GM23338 (cell line): ENCODE data around the gene DPP10. TPM values are rescaled to one million over a fixed set of nuclear protein-coding genes. Genes with fewer than 3 reads are reported as not detected.

Source experiments
- ATAC-seq: fragments of 200-7000 bp; cut with Tn5 transposase; 3 replicates; pipeline ENCODE4 v1.9.1; 2020
- DNase-seq: peaks from one replicate; pipeline ENCODE4 v3.0.0-alpha.2; 2015; ENCODE audit warnings: low spot score
- H2AFZ ChIP-seq: fragments of 200-600 bp; sonication (generic); 2 replicates; pipeline ENCODE4 v1.8.0; 2016; ENCODE audit warnings: antibody characterized with exemption, mild to moderate bottlenecking, moderate library complexity
- H3F3A ChIP-seq: fragments of 200-600 bp; sonication (generic); replicated peaks from 2 replicates; pipeline ENCODE4 v1.8.0; 2017; ENCODE audit warnings: antibody characterized with exemption, mixed run types, low read depth
- H3K27ac ChIP-seq: fragments of 200-600 bp; sonication (generic); 2 replicates; pipeline ENCODE4 v1.6.1; 2016; ENCODE audit warnings: low read depth
- H3K27me3 ChIP-seq: fragments of 200-600 bp; sonication (generic); 2 replicates; pipeline ENCODE4 v1.8.0; 2016; ENCODE audit warnings: mild to moderate bottlenecking, mixed run types, moderate library complexity; ENCODE audit not compliant: insufficient read depth
- H3K36me3 ChIP-seq: fragments of 200-600 bp; sonication (generic); 2 replicates; pipeline ENCODE4 v1.8.0; 2016; ENCODE audit warnings: mild to moderate bottlenecking; ENCODE audit not compliant: insufficient read depth
- H3K4me1 ChIP-seq: fragments of 200-600 bp; sonication (generic); 2 replicates; pipeline ENCODE4 v1.8.0; 2016; ENCODE audit warnings: mild to moderate bottlenecking, moderate library complexity; ENCODE audit not compliant: insufficient read depth
- H3K4me2 ChIP-seq: fragments of 200-600 bp; sonication (generic); 2 replicates; pipeline ENCODE4 v1.7.1; 2017; ENCODE audit warnings: mixed run types
- H3K4me3 ChIP-seq: fragments of 200-600 bp; sonication (generic); 2 replicates; pipeline ENCODE4 v1.6.1; 2016; ENCODE audit warnings: mixed run types
- H3K79me2 ChIP-seq: fragments of 200-600 bp; sonication (generic); replicated peaks from 2 replicates; pipeline ENCODE4 v1.8.0; 2017; ENCODE audit warnings: mild to moderate bottlenecking; ENCODE audit not compliant: insufficient read depth
- H3K9me2 ChIP-seq: fragments of 200-600 bp; sonication (generic); 2 replicates; pipeline ENCODE4 v1.8.0; 2017; ENCODE audit not compliant: insufficient read depth
- H4K20me1 ChIP-seq: fragments of 200-600 bp; sonication (generic); replicated peaks from 2 replicates; pipeline ENCODE4 v1.8.0; 2017; ENCODE audit warnings: mild to moderate bottlenecking; ENCODE audit not compliant: insufficient read depth
- H3K27ac Mint-ChIP-seq: 2 replicates; pipeline ENCODE4 v1.8.0; 2020; ENCODE audit warnings: inconsistent platforms, mild to moderate bottlenecking, moderate library complexity, mixed read lengths
- H3K27me3 Mint-ChIP-seq: 3 replicates; pipeline ENCODE4 v1.8.0; 2022; ENCODE audit warnings: low read depth, mild to moderate bottlenecking, moderate library complexity, mixed read lengths, inconsistent platforms; ENCODE audit not compliant: insufficient read depth, poor library complexity
- H3K36me3 Mint-ChIP-seq: 3 replicates; pipeline ENCODE4 v1.8.0; 2021; ENCODE audit warnings: low read depth, mild to moderate bottlenecking, inconsistent platforms, moderate library complexity, mixed read lengths
- H3K4me1 Mint-ChIP-seq: 3 replicates; pipeline ENCODE4 v1.8.0; 2020; ENCODE audit warnings: mild to moderate bottlenecking, inconsistent platforms, mixed read lengths
- H3K4me3 Mint-ChIP-seq: 3 replicates; pipeline ENCODE4 v1.8.0; 2021; ENCODE audit warnings: moderate library complexity, mild to moderate bottlenecking, inconsistent platforms, mixed read lengths
- H3K9me3 Mint-ChIP-seq: 3 replicates; pipeline ENCODE4 v1.8.0; 2020; ENCODE audit warnings: moderate library complexity, mild to moderate bottlenecking, inconsistent platforms, mixed read lengths
- CREB1 ChIP-seq: fragments of 250-450 bp; sonication (Bioruptor Pico); IDR thresholded peaks from 2 replicates; pipeline ENCODE4 v1.5.0; 2020; ENCODE audit warnings: low read depth, mild to moderate bottlenecking, moderate library complexity
- EZH2 ChIP-seq: fragments of 200-600 bp; sonication (generic); IDR thresholded peaks from one replicate; pipeline ENCODE4 v1.8.0; 2017; ENCODE audit warnings: antibody characterized with exemption, mild to moderate bottlenecking, low read depth; ENCODE audit not compliant: unreplicated experiment
- NANOG ChIP-seq: IDR thresholded peaks from 2 replicates; pipeline ENCODE4 v1.6.1; 2016; ENCODE audit warnings: antibody characterized with exemption, borderline replicate concordance
- POLR2AphosphoS5 ChIP-seq: IDR thresholded peaks from 2 replicates; pipeline ENCODE4 v1.6.1; 2016; ENCODE audit warnings: antibody characterized with exemption, low read depth
- STAT1 ChIP-seq: IDR thresholded peaks from one replicate; pipeline ENCODE4 v1.6.1; 2016; ENCODE audit warnings: antibody characterized with exemption; ENCODE audit not compliant: unreplicated experiment
- ZNF331 ChIP-seq: fragments of 250-450 bp; sonication (Bioruptor Pico); IDR thresholded peaks from 2 replicates; pipeline ENCODE4 v1.5.0; 2020; ENCODE audit warnings: low read depth, mild to moderate bottlenecking, moderate library complexity
- polyA plus RNA-seq: library from polyadenylated mRNA; unstranded; fragments of >200 nt; fragmentation: Nextera tagmentation; extraction: Ambion mirVana; gene quantifications from 2 replicates; pipeline ENCODE4 v1.2.1, GENCODE V29; 2016
- total RNA-seq: library from RNA; depleted of rRNA; stranded (reverse); fragments of >200 nt; shearing (Covaris generic); gene quantifications from 2 replicates; pipeline ENCODE4 v1.2.3, GENCODE V29; 2014
- TF ChIP-seq, protein P1 (sequence below): fragments of 250-450 bp; sonication (Bioruptor Pico); IDR thresholded peaks from 2 replicates; pipeline ENCODE4 v1.5.0; 2020; ENCODE audit warnings: mild to moderate bottlenecking, moderate library complexity
- TF ChIP-seq, protein P2 (sequence below): IDR thresholded peaks from one replicate; pipeline ENCODE4 v1.6.1; 2018; ENCODE audit warnings: antibody characterized with exemption; ENCODE audit not compliant: unreplicated experiment

DPP10 gene
- total and polyA plus RNA-seq, 2 experiments from 2014 or later: 3.6 to 14.8 TPM

DNA sequence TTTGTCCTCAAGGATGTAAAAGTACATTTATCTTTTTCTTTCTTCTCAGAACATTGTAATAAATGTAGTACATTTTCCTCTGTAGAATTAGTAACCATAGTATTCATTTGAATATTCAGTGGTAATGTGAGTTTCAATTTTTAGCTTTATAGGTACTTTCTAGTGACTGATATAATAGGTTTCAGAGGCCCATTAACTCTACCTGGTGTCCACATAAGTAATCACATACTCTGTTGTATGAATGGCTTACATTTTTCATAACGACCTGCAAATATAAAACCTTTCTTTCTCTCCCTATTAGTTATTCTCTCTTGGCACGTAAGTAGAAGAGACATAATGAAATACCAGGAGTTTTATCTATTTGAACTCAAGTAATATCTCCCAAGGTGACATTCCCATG is 1017.6 kb downstream of the DPP10 start:
- no peak overlapping the region for H3K27ac Mint-ChIP-seq
- Histone ChIP-seq H4K20me1 (no peaks in the 10 kb centered on the region), H3K79me2 (no peaks in the 10 kb centered on the region), H3K27ac (no peak overlapping the region), H3K4me2 (no peak overlapping the region), H3K36me3 (0 out of 2 replicates have a peak, but pooled peaks cover 4% of the 10 kb centered on the region), H2AFZ (no peak overlapping the region), H3K4me3 (no peak overlapping the region), H3F3A (no peaks in the 10 kb centered on the region), H3K4me1 (no peaks in the 10 kb centered on the region), H3K9me2 (no peaks in the 10 kb centered on the region), H3K27me3 (no peaks in the 10 kb centered on the region)
- H3K27me3 Mint-ChIP-seq: no peaks in the 10 kb centered on the region
- no peaks in the 10 kb centered on the region for H3K4me1 Mint-ChIP-seq
- TF ChIP-seq, protein P1, sequence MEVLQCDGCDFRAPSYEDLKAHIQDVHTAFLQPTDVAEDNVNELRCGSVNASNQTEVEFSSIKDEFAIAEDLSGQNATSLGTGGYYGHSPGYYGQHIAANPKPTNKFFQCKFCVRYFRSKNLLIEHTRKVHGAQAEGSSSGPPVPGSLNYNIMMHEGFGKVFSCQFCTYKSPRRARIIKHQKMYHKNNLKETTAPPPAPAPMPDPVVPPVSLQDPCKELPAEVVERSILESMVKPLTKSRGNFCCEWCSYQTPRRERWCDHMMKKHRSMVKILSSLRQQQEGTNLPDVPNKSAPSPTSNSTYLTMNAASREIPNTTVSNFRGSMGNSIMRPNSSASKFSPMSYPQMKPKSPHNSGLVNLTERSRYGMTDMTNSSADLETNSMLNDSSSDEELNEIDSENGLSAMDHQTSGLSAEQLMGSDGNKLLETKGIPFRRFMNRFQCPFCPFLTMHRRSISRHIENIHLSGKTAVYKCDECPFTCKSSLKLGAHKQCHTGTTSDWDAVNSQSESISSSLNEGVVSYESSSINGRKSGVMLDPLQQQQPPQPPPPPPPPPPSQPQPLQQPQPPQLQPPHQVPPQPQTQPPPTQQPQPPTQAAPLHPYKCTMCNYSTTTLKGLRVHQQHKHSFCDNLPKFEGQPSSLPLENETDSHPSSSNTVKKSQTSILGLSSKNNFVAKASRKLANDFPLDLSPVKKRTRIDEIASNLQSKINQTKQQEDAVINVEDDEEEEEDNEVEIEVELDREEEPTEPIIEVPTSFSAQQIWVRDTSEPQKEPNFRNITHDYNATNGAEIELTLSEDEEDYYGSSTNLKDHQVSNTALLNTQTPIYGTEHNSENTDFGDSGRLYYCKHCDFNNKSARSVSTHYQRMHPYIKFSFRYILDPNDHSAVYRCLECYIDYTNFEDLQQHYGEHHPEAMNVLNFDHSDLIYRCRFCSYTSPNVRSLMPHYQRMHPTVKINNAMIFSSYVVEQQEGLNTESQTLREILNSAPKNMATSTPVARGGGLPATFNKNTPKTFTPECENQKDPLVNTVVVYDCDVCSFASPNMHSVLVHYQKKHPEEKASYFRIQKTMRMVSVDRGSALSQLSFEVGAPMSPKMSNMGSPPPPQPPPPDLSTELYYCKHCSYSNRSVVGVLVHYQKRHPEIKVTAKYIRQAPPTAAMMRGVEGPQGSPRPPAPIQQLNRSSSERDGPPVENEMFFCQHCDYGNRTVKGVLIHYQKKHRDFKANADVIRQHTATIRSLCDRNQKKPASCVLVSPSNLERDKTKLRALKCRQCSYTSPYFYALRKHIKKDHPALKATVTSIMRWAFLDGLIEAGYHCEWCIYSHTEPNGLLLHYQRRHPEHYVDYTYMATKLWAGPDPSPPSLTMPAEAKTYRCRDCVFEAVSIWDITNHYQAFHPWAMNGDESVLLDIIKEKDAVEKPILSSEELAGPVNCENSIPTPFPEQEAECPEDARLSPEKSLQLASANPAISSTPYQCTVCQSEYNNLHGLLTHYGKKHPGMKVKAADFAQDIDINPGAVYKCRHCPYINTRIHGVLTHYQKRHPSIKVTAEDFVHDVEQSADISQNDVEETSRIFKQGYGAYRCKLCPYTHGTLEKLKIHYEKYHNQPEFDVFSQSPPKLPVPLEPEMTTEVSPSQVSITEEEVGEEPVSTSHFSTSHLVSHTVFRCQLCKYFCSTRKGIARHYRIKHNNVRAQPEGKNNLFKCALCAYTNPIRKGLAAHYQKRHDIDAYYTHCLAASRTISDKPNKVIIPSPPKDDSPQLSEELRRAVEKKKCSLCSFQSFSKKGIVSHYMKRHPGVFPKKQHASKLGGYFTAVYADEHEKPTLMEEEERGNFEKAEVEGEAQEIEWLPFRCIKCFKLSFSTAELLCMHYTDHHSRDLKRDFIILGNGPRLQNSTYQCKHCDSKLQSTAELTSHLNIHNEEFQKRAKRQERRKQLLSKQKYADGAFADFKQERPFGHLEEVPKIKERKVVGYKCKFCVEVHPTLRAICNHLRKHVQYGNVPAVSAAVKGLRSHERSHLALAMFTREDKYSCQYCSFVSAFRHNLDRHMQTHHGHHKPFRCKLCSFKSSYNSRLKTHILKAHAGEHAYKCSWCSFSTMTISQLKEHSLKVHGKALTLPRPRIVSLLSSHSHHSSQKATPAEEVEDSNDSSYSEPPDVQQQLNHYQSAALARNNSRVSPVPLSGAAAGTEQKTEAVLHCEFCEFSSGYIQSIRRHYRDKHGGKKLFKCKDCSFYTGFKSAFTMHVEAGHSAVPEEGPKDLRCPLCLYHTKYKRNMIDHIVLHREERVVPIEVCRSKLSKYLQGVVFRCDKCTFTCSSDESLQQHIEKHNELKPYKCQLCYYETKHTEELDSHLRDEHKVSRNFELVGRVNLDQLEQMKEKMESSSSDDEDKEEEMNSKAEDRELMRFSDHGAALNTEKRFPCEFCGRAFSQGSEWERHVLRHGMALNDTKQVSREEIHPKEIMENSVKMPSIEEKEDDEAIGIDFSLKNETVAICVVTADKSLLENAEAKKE: no peak
- ATAC-seq: no peak
- H3K9me3 Mint-ChIP-seq: no peaks in the 10 kb centered on the region
- H3K36me3 Mint-ChIP-seq: no peaks in the 10 kb centered on the region
- DNase-seq: no peak
- no peak overlapping the region for H3K4me3 Mint-ChIP-seq

DNA sequence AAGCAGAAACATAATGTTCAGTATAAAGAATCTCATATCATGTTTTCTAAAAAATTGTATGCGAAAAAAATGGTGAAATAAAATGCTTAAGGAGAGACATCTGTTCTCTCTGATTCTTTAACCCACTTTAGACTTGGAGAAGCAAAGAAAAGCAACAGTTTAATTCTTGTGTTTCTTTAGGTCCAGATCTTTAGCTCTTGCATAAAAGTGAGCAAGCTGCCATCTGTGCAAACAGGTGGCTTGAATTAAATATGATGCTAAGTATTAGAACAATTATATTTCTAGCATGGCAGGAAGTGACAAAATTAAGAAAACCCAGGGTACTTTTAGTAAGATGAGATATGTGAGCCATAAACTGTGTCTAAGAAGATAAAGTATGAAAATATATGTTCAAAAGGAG is 1038.3 kb downstream of the DPP10 start:
- no peaks in the 10 kb centered on the region for H4K20me1 ChIP-seq
- Mint-ChIP-seq H3K9me3 (peaks cover 20% of the 10 kb centered on the region), H3K36me3 (peaks cover 15% of the 10 kb centered on the region), H3K27me3 (peaks cover 1% of the 10 kb centered on the region), H3K27ac (no peak overlapping the region), H3K4me1 (no peaks in the 10 kb centered on the region), H3K4me3 (no peak overlapping the region)
- no peak overlapping the region for H3K4me2 ChIP-seq
- no peaks in the 10 kb centered on the region for H3K4me1 ChIP-seq
- H3K27ac ChIP-seq: no peak overlapping the region
- ATAC-seq: no peak
- no peak for DNase-seq
- no peaks in the 10 kb centered on the region for H3F3A ChIP-seq
- no peak overlapping the region for H2AFZ ChIP-seq
- 0 out of 2 replicates have a peak, but pooled peaks cover 4% of the 10 kb centered on the region for H3K9me2 ChIP-seq
- H3K27me3 ChIP-seq: no peaks in the 10 kb centered on the region
- no peaks in the 10 kb centered on the region for H3K79me2 ChIP-seq
- no peak overlapping the region for H3K4me3 ChIP-seq
- H3K36me3 ChIP-seq: peaks cover 2% of the 10 kb centered on the region; the same call in 1 of the 2 replicates
- TF ChIP-seq CREB1 (CRISPR knock-in tag): no peak
- TF ChIP-seq ZNF331: no peak
- TF ChIP-seq NANOG: no peak
- no peak for TF ChIP-seq STAT1
- TF ChIP-seq EZH2: no peak
- no peak for TF ChIP-seq POLR2AphosphoS5
- TF ChIP-seq, protein P2, sequence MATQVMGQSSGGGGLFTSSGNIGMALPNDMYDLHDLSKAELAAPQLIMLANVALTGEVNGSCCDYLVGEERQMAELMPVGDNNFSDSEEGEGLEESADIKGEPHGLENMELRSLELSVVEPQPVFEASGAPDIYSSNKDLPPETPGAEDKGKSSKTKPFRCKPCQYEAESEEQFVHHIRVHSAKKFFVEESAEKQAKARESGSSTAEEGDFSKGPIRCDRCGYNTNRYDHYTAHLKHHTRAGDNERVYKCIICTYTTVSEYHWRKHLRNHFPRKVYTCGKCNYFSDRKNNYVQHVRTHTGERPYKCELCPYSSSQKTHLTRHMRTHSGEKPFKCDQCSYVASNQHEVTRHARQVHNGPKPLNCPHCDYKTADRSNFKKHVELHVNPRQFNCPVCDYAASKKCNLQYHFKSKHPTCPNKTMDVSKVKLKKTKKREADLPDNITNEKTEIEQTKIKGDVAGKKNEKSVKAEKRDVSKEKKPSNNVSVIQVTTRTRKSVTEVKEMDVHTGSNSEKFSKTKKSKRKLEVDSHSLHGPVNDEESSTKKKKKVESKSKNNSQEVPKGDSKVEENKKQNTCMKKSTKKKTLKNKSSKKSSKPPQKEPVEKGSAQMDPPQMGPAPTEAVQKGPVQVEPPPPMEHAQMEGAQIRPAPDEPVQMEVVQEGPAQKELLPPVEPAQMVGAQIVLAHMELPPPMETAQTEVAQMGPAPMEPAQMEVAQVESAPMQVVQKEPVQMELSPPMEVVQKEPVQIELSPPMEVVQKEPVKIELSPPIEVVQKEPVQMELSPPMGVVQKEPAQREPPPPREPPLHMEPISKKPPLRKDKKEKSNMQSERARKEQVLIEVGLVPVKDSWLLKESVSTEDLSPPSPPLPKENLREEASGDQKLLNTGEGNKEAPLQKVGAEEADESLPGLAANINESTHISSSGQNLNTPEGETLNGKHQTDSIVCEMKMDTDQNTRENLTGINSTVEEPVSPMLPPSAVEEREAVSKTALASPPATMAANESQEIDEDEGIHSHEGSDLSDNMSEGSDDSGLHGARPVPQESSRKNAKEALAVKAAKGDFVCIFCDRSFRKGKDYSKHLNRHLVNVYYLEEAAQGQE: no peak
